VCaP (cell line): ENCODE data around the gene FKTN.
"Not testable (repeated sequence)": the region's sequence is repeated elsewhere in the genome, so short reads cannot be mapped to it uniquely, and the experiment has no call there.

ENCODE experiments used
- H3K27ac ChIP-seq: fragments of 450-650 bp; 2 replicates; pipeline ENCODE4 v1.5.1; 2017
- TF ChIP-seq, protein P1 (sequence below): fragments of 450-650 bp; conservative IDR thresholded peaks from 2 replicates; pipeline ENCODE4 v1.5.1; 2017; ENCODE audit warnings: mild to moderate bottlenecking, moderate library complexity

Gene FKTN

DNA sequence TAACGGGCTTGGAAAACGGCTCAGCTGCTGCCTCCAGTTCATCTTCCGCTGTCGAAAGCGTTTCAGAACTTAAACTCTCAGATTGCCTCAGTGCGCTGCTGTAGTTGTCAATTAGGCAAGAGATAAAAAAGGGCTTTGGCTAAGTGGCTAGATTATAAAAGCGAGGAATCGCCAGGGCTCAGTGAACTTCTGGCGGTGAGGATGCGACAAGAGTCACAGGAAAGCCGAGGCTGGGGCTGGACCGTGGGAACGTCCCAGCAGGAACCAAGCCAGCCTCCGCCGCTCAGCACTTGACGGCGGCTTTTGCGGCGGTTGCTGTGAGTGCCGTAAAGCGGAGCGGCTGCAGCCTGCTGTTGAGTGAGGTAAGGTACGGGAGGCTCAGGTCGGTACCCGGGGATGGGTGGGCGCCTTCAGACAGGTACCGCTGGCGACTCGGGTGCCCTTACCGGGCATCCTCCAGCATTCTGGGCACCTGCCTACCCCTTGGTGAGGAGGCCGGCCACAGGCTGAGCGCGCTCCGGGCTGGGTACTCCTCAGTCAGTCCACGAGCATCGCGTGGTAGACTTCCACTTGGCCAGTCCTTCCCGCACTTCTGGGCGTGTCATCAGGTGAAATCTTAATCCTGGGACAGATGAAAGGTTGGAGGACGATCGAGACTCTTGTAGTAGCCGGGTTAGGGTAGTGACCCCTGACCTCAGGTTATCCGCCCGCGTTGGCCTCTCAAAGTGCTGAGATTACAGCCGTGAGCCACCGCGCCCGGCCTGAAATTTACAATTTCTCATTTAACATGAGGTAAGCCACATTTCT, at the start of gene FKTN:
Gene FKTN, plus strand, starts transcription at position 328 of the 807 bp plus-strand sequence. CDS start 16,902 bp downstream, outside the sequence.
- H3K27ac ChIP-seq: peak within 1 kb of the TSS; percentile 60; the same call in 1 of the 2 replicates
- TF ChIP-seq, protein P1, sequence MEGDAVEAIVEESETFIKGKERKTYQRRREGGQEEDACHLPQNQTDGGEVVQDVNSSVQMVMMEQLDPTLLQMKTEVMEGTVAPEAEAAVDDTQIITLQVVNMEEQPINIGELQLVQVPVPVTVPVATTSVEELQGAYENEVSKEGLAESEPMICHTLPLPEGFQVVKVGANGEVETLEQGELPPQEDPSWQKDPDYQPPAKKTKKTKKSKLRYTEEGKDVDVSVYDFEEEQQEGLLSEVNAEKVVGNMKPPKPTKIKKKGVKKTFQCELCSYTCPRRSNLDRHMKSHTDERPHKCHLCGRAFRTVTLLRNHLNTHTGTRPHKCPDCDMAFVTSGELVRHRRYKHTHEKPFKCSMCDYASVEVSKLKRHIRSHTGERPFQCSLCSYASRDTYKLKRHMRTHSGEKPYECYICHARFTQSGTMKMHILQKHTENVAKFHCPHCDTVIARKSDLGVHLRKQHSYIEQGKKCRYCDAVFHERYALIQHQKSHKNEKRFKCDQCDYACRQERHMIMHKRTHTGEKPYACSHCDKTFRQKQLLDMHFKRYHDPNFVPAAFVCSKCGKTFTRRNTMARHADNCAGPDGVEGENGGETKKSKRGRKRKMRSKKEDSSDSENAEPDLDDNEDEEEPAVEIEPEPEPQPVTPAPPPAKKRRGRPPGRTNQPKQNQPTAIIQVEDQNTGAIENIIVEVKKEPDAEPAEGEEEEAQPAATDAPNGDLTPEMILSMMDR: no peak

DNA sequence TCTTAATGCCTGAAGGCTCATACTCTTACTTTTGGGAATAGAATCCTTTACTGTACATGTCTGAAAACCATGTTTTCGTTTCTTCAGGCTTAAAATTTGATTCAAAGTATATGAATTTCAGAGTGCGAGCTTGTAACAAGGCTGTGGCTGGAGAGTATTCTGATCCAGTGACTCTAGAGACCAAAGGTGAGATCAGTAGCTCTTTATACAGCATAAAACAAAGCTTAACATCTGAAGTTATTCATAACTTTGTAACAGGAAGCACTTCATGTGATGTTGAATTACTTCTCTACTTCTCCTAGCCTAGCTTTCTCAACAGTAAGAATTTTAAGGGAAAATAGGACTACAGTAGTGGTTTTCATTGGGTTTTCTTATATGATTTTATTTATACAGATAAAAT, 49.4 kb upstream of the FKTN start:
- TF ChIP-seq, protein P1: no peak
- H3K27ac ChIP-seq: no peak overlapping the region

DNA sequence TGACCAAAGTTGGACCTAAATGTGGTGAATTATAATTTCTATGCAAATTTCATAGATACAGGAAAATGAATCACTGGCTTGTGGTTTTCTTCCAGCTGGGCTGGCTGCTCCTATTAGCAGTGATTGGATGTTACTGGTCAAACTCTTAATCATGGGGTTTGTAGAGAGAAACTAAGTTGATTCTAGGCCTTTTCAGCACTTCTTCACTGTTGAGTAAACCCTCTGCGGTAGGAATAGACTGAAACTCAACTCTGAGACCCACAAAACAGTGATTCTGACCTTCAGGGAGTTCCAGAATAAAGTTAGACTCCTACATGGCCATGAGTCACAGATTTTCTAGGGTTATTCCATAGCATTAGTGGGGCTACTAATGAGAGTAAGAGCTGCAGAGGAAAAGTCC, 47.9 kb upstream of the FKTN start:
- no peak overlapping the region for H3K27ac ChIP-seq
- TF ChIP-seq, protein P1: no peak

DNA sequence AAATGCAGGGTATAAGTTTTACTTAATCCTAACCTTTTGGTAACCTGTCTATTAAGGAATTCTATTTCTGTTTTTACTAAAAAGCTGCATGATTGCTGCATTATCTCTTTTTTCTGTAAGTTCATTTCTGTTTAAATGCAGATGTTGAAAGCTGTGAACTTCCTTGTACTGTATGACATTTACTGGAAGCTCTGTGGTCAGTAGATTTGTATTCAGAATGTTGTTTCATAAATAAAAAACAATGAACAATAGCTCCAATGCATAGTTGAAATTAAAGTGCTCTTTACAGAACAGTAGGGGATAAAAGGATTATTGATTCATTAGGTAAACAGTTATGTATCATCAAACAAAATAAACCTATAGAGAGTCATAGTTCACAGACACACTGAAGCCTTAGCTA, 46.5 kb upstream of the FKTN start:
- TF ChIP-seq, protein P1: no peak
- no peak overlapping the region for H3K27ac ChIP-seq

DNA sequence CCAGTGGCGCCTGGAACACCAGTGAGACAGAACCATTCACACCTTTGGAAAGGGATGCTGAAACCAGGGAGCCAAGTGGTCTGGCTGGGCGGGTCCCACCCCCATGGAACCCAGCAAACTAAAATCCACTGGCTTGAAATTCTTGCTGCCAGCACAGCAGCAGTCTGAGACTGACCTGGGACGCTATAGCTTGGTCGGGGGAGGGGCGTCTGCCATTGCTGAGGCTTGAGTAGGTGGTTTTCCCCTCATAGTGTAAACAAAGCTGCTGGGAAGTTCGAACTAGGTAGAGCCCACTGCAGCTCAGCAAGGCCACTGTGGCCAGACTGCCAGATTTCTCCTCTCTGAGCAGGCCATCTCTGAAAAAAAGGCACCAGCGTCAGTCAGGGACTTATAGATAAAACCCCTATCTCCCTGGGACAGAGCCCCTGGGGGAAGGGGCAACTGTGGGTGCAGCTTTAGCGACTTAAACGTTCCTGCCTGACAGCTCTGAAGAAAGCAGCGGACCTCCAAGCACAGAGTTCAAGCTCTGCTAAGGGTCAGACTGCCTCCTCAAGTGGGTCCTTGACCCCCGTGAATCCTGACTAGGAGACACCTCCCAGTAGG, 42.0 kb upstream of the FKTN start:
- TF ChIP-seq, protein P1: no peak
- H3K27ac ChIP-seq: no peak overlapping the region

DNA sequence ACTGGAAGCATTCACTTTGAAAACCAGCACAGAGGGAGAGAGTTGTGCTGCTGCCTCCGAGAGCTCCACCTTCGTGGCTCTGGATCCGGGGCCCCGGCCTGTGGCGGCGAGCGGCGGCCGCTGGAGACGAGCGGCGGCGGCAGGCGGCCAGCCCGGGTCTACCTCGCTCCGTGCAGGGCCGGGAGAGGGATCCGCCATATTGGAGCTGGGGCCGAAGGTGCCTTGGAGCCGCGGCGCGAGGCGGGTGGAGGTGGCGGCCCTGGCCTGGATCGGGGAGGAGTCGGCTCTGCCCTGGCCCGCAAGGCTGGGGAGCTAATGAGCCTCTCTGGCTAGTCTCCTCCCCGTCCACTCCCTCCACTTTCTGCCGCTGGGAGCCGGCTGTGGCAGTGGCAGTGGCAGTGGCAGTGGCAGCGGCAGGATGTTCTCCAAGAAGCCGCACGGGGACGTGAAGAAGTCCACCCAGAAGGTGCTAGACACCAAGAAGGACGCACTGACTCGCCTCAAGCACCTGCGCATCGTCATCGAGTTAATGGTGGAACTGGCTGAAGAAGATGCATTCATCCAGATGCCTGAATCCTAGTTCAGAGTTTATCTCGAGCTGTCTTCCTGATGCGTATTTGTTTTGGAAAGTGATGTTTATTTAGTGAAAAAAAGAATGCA, 38.1 kb upstream of the FKTN start:
- not testable (repeated sequence) for H3K27ac ChIP-seq

DNA sequence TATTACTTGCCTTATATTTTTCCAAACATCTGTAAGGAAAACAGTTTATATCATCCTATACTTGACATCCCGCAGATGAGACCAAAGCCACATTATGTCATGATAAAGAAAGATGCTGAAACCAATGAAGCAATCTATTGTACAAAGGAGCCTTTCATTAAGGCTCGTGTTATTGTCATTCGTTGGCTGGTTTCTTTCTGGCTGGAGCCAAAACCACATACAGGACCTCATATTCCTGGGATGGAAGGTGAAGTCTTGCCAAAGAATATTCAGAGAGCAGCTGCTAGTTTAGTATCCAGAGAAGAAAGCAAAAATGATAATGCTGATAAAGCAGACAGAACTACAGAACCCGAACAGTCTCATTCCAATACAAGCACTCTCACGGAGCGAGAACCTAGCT, 36.9 kb upstream of the FKTN start:
- H3K27ac ChIP-seq: not testable (repeated sequence)

DNA sequence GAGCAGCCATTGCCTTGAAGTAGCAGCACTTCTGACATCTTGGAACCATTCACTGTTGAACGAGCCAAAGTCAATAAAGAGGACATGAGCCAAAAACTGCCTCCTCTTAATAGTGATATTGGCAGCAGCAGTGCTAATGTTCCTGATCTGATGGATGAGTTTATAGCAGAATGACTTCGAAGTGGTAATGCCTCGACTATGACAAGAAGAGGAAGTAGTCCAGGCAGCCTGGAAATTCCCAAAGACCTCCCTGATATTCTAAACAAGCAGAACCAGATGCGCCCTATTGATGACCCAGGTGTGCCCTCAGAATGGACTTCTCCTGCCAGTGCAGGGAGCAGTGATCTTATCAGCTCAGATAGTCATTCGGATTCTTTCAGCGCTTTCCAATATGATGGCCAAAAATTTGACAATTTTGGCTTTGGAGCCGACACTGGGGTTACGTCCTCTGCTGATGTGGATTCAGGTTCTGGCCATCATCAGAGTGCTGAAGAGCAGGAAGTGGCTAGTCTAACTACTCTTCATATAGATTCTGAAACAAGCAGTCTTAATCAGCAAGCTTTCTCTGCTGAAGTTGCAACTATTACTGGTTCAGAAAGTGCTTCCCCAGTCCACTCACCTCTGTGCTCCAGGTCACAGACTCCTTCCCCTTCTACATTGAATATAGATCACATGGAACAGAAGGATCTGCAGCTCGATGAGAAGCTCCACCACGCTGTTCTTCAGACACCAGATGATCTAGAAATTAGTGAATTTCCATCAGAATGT, 35.1 kb upstream of the FKTN start:
- peak overlapping the region; percentile 21; the same call in 1 of the 2 replicates for H3K27ac ChIP-seq
